ENCODE measurements around the gene ARHGEF10L.

DNA sequence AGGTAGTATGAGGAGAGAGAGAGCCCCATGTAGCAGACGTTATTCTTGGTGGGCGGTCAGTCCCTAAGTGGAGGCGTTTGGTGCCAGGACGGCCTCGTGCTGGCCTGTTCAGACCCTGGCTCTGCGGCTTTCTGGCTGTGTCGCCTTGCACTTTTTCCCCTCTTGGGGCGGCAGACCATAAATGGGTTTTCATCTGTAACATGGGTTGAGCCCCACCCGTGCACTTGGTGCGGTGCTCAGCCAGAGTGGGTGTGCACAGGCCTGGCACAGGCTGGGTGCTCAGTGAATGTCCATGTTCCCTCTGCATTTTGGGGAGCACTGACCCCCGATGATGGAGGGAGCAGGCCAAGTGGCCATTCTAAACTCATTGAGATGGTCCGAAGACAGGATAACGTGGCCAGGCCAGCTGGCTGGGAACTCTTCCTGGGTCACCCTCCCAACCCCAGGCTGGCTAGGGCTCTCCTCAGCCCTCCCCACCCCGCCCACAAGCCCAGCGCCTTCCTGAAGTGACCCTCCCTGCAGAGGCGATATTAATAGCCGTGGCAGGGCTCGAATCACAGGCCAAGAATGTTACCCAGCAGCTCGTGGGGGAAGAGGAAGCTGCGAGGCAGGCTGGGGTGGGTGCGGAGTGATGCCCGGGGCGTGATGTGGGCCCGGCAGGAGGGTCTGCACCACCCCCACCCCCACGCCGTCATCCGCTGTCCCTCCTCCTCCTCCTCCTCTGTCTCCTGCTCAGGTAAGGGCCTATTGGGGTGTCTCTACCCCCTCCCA, 78.5 kb downstream of the ARHGEF10L start:
- TF ChIP-seq, protein P1, sequence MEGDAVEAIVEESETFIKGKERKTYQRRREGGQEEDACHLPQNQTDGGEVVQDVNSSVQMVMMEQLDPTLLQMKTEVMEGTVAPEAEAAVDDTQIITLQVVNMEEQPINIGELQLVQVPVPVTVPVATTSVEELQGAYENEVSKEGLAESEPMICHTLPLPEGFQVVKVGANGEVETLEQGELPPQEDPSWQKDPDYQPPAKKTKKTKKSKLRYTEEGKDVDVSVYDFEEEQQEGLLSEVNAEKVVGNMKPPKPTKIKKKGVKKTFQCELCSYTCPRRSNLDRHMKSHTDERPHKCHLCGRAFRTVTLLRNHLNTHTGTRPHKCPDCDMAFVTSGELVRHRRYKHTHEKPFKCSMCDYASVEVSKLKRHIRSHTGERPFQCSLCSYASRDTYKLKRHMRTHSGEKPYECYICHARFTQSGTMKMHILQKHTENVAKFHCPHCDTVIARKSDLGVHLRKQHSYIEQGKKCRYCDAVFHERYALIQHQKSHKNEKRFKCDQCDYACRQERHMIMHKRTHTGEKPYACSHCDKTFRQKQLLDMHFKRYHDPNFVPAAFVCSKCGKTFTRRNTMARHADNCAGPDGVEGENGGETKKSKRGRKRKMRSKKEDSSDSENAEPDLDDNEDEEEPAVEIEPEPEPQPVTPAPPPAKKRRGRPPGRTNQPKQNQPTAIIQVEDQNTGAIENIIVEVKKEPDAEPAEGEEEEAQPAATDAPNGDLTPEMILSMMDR (conservative IDR thresholded peaks at IDR 0.05; ENCODE audit: low read depth, low read length), result no peak
- no peak for TF ChIP-seq EZH2phosphoT487 (IDR thresholded peaks at IDR 0.05; ENCODE audit: borderline replicate concordance, low read length)
- TF ChIP-seq EZH2 (IDR thresholded peaks at IDR 0.05; ENCODE audit: low read length, unreplicated experiment), result no peak

Data from PC-3 (cell line).